SKM-1 (cell line): Measurements from ENCODE around the gene SLMAP.

ENCODE experiments used
- DNase-seq: peaks from one replicate; lab custom pipeline; 2025; ENCODE audit not compliant: unreplicated experiment; lab: John Stamatoyannopoulos, UW

SLMAP gene

DNA sequence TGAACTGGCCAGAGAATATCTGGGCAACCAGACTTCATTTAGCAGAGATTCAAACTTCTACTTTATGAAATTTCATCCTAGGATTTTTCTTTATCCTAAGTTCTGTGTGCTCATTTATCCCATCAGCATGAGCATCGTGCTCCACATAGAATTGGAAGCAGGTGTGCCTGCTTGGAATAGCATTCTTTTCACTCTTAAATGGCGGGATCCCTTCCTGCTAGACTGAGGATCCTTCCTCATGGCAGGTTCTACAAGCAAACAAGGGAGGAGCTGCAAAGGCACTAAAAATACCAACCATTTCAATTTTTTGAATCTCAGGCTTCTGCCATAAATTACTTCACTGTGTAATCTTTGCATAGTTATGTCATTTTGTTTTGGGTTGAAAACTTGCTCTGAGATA is 177.5 kb downstream of the SLMAP start:
- DNase-seq = no peak

DNA sequence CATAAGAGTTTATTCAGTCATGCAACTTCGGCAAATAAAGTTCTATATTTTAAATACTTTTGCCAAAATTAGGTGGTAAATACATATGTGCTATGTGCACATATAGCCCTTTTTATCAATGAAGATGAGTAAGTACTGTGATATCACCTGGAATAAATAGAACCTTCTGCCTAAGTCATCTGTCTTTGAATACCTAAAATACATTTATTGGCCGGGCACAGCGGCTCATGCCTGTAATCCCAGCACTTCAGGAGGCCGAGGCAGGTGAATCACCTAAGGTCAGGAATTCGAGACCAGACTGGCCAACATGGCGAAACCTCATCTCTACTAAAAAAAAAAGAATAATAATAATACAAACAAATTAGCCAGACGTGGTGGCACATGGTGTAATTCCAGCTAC is 178.3 kb downstream of the SLMAP start:
- no peak for DNase-seq

DNA sequence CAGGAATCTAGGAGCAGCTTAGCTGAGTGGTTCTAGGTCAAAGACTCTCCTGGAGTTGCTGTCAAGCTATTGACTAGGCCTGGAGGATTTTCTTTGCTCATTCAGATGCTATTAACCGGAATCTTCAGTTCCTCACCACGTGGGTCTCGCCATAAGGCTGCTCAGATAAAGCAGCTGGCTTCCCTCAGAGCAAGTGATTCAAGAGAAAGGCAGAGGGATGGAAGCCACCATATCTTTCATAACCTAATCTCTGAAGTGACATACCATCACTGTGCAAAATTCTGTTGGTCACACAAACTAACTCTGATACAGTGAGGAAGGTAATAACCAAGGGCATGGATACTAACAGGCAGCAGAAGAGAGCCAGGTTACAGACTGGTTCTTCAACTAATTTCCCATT is 179.4 kb downstream of the SLMAP start:
- DNase-seq = no peak

DNA sequence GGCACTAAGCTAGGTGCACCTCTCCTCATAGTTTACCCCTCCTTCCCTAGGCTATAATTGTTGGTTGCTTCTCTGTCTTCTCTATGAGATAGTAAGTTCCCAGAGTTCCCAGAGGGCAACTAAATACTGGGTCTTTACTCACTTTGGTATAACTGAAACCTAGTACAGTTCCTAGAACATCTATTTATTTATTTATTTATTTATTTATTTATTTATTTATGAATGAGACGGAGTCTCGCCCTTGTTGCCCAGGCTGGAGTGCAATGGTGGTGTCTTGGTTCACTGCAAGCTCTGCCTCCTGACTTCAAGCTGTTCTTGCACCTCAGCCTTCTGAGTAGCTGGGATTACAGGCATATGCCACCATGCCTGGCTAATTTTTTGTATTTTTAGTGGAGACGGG is 181.0 kb downstream of the SLMAP start:
- no peak for DNase-seq

DNA sequence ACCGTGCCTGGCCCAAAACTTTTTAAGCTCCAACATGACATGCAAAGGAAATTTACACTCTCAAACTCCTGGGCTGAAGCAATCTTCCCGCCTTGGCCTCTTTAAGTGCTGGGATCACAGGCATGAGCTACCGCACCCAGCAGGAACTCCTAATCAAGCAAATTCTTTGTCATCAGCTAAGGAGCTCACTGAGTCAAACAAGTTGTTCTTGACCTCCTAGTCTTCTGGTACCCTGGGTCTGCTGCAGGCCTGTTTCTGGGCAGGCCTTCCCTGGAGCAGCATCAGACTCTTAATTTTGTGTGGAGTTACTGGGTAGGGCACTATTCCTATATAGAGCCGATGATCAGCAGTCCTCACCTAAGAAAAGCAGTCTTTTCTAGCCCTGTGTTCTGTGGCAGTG is 183.7 kb downstream of the SLMAP start:
- DNase-seq = no peak

DNA sequence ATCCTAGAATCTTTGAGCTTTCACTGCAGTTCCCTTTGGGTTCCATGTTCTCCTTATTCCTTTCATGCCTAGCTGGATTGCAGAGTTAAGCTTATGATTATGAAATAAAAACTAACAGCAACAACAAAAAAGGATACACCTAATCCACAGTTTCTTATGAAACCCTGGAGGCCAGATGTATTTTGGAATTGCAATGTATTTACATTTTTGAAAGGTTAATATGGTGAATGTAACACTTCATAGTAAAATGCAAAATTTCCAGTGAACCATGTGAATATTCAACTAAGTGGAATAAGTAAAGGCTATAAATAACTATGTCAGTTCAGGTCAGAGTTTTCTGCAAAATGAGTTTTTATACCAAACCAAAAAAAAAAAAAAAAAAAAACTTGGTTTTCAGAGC is 186.3 kb downstream of the SLMAP start:
- no peak for DNase-seq

DNA sequence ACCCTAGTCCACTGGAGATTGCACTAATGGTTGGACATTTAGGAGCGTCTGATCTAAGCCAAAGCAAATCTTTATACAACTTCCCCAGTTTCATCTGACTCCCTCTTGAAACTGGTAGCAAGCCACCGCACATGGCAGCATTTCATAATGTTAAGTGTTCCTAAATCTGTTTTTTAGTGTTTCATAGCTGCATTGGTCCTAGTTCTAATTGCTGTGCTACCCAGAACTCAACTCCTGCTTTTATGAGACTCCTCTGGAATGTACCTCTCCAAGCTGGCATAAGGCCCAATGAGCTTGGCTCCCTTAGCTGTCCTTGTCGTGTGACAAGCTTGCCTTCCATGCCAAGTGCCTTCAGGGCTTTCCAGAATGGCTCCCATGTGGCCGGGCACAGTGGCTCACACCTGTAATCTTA is 186.8 kb downstream of the SLMAP start:
- DNase-seq = no peak

DNA sequence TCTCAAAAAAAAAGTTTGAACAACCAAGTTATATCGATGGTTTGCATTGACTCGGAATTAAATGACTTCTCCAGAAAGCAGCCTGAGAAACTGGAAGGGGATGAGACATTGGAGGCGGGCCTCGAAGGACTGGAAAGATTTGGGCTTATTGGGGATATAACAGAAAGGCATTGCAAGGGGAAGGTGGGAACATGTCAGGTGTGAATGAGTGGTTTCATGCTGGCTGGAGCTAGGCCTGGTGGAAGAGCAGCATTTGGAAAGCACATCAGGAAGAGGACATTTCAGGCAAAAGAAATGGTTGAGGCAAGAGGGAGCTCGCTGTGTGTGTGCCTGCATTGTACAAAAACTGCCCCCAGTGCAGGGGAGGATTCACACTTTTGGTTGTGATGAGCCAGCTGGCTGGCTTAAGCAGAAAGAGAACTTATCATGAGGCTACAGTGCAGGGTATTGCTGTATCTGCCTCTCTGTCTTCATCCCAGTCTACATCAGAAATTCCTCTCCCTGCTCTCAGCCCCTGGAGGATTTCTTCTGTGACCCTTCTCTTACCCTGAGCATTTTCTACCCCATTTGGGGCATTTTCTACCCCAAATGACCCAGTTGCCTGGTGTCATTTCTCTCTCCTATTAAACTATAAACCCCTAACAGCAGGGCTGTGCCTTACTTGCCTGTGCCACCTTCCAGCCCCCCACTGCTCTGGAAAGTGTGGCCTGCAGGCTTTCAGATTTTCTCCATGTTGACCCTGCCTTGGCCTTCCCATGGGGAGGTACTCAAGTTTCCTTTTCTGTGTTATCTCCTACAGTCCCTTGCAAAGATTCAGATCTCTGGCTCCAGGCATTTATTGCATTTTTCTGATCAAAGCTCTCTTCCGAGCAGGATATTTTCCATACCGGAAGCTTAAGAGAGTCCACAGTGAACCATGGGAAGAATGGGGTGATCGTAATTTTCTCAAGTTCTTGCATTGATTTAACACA is 187.7 kb downstream of the SLMAP start:
- DNase-seq = no peak

DNA sequence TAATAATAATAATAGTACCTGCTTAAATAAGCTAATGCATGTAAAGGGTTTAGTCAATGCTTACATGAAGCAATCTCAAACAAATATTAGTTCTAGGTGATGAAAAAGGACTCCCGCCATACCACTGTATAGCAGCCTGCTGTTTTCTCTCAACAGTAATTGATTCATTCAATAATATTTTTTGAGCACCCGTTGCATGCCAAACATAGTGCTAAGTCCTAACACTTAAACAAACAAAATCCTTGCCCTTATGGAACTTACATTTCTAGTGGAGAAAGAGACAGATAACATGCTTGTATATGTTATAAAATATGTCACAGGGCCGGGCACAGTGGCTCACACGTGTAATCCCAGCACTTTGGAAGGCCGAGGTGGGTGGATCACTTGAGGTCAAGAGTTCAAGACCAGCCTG is 190.9 kb downstream of the SLMAP start:
- DNase-seq = no peak

DNA sequence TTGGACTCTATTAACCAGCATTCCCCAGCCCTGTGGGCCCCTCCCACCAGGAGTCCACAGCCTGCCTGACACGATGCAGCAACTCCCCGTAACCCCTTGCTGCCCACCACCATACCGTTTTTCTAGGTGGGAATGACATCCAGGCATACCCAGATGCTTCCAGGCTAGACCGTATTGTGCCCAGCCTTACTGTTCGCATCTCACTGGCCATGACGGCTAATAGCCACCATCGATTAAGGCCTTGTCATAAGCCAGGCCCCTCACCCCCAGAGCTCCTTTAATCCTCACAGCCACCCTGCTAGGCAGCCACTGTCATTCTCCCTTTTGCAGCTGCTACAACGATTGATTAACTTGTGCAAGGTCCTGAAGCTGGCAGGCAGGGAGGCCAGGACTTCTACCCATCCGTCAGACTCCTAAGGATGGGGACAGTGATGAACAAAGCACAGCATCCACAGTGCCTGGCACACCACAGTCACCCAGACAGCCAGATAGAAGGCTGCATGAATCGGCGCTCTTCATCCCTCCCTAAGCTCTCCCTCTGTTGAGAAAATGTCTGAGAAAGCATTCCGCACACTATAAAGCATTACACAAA is 192.1 kb downstream of the SLMAP start:
- DNase-seq = no peak

DNA sequence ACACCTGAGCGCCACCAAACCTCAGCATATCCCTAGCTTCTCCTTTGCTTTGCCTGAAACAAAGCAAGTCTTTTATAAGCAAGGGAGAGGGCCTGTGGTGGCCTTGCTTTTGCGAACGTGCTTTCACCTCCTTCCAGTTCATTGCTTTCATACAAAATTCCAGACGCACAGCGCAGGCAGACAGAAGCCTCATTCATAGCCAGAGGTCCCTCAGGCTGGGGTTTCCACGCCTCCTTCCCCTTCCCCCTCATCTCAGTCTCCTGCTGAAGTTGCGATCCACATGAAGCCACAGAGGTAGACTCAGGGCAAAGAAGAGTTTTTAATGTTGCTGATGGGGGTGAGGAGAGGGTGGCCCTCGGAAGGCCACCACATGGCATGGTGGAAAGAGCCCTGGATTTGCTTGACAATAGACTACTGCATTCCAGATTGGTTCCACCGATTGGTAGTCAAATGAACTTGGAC is 192.7 kb downstream of the SLMAP start:
- no peak for DNase-seq

DNA sequence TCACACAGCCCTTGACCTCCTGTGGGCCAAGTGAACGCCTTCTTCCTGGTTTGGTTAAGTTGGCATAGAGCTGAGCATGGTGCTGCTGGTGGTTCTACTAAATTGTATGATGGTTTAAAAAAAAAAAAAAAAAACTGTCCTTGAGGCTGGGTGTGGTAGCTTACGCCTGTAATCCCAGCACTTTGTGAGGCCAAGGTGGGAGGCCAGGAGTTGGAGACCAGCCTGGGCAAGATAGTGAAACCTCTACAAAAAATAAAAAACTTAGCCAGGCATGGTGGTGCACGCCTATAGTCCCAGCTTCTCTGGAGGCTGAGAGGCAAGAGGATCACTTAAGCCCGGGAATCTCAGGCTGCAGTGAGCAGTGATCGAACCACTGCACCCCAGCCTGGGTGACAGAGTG is 193.2 kb downstream of the SLMAP start:
- no peak for DNase-seq

DNA sequence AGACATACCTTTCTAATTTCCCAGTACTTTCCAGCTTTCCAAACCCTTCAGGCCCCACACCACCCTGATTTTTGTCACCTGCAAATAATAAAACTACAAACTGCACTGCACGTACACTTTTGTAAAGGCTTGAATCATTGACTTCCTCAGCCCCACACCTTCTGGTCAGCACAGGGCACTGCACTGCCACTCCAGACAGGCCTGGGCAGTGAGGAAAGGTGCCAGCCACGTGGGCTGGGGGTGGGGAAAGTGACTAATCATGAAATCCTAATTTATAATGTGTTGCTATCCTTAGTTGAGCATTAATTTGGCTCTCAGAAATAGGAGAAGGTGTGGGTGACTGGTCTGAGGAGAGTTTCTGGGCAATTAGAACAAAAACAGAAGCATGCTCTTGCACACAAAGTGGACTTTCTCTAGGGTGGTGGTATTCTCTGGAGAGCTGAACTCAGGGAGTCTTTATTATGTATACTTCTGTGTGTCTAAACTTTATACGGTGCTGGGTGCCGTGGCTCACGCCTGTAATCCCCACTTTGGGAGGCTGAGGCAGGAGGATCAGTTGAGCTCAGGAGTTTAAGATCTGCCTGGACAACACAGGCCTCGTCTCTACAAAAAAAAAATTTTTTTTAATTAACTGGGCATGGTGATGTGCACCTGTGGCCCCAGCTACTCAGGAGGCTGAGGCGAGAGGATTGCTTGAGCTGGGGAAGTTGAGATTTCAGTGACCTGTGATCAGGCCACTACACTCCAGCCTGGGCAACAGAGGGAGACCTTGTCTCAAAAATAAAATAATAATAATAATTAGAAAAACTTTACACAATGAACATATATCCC is 193.9 kb downstream of the SLMAP start:
- DNase-seq = no peak

DNA sequence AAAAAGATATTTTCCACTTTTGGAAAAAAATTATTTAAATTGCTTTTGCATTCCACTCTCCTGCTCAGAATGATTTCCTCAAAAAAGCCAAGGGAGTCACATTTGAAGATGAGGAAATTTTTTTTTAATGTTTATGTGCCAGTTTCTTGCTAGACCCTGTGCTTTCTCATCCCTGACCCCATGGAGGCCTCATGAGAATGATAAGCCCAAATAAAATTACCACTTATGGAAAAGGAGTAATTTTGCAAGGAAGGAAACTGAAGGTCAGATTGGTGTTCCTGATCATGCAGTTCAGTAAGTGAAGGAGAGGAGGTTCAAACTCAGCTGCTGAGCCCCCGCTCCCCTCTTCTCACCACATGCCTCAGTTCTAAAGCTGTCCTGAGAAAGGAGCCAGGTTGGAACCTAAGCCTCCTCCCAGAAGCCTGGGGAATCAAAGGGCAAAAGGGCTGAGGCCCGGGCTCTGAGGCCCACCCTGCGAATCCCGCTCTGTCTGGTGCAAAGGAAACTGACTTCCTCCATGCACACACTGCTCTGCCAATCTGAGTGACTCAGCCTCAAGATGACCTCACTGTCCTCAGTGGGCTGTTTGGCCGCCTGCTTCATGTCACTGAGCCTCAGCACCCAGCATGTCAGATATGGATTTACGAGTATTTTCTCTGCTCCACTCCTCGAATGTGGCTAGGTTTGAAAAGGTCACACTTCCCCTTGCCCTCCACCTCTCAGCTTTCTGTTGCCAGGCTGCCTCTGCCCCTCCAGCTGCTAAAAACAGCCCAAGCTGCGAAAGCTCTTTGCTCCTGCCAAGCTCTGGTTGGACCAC is 195.2 kb downstream of the SLMAP start:
- DNase-seq = peak; percentile 62

DNA sequence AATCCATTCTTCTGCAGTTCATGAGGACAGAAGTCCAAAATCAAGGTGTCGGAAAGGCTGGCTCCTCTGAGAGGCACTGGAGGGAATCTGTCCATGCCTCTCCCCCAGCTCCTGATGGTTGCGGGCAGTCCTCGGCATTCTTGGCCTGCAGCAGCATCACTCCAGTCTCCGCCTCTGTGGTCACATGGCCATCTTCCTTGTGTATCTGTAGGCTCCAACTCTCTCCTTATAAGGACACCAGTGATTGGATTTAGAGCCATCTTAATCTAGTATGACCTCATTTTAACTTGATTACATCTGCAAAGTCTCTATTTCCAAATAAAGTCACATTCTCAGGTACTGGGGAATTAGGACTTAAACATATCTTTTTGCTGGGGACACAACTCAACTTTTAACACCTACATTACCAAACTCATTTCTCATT is 196.1 kb downstream of the SLMAP start:
- no peak for DNase-seq

DNA sequence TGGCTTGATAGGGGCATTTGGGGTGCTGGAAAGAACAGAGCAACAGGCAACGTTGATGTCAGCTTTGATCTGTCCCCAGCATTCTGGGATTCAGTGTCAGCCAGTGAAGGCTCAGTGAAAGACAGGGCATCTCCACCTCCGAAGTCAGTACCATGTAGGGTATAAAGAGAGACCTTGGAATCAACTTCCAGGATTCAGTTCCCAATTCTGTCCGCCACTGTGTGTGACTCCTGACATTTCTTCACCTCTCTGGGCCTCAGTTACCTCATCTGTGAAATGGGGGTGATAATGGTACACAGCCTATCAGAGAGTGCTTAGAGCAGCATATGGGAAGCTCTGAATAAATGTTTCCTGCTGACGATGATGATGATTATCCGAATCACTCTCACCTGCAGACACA is 196.5 kb downstream of the SLMAP start:
- DNase-seq = no peak

DNA sequence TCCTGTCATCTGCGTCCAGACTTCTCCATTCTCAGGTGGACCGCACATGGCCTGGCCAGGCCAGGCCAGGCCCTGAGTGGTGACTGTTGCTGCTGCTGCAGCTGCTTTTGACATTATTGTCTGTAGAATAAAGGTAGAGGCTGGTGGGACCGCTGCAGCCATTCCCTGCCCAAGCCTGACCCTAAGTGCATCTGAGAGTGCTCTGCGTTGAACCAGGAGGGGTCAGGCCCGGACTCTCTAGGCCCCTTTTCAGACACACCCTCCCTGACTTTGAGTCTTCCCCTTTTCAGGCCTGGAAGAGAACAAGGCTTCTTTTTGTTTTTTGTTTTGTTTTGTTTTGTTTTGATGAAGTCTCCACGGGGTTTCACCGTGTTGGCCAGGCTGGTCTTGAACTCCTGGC is 197.5 kb downstream of the SLMAP start:
- no peak for DNase-seq

DNA sequence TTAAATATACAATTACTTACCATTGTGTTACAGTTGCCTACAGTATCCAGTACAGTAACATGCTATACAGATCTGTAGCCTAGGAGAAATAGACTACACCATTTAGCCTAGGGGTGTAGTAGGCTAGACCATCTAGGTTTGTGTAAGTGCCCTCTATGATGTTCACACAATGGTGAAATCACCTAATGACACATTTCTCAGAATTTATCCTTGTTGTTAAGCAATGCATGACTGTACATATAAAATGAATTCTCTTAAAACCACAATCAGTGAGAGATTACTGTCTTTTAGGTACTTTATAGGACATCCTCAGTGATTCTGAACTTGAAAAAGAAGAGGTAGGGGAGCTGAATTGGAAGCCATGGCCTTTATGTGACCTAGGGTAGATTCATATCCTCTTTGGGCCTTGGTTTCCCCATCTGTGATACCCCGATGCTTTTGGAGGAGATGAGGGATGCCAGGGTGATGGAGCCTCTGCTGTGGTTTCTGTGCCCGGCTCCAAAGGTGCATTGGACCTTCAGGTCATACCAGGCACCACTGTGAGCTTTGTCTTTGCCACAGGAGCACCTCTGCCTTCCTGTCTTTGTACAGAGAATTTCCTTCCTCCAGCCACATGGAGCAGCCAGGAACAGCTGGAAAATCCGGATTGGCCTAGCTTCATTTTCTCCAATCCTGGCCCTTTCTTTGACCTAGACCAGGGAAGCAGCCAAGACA is 200.2 kb downstream of the SLMAP start:
- no peak for DNase-seq

DNA sequence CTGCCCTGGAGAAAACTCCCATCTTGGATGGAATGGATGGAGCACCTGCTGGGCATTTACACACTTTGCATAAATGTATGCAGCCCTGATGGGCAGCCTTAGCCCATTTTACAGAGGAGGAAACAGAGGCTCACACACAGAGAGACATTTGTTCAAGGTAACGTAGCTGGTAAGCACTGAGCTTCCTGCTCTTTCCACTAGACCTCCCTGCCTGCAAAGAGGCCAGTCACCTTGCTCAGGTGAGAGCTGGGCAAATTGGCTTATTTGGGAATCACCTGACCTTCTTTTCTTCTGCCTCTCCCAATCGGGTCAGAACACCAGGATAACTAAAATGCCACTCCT is 200.7 kb downstream of the SLMAP start:
- no peak for DNase-seq

DNA sequence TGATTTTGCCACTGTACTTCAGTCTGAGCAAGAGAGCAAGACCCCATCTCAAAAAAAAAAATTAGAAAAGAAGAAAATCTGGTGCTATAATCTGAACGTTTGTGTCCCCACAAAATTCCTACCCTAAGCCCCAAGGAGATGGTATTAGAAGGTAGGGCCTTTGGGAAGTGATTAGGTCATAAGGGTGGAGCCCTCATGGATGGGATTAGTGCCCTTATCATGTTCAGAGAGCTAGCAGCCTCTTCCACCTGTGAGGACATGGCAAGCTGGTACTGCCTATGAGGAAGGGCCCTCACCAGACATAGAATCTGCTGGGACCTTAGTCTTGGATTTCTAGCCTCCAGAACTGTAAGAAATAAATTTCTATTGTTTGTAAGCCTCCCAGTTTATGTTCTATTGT is 201.7 kb downstream of the SLMAP start:
- DNase-seq = no peak
